Measurements from ENCODE around the gene TYW1B.
"Not testable (repeated sequence)": the region's sequence is repeated elsewhere in the genome, so short reads cannot be mapped to it uniquely, and the experiment has no call there.

TYW1B gene

DNA sequence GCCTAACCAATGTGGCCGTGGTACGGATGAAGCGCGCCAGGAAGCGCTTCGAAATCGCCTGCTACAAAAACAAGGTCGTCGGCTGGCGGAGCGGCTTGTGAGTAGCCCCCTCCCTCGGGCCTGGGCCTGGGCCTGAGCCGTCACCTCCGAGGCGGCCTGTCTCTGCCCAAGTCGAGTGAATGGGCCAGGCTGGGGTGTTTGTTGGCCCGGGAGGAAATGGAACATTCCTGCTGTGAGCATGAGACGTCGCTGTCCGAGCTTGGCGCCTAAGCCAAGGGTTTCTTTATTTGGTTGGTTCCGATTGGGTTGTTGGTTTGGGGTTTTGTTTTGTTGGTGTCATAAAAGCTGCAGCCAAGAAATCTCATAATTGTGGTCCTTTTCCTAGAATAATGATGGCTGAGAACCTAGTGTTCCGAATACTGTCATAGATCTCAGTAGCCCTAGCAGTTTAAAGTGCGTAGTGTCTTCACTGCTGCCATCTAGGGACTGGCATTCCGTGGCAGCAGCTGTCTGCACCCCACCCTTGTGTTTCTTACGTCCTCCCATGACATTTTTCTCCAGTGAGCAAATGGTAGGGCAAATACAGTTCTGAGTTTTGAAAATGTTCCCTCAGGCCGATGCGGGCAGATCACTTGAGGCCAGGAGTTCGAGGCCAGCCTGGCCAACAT is 1.8 kb upstream of the TYW1B start:
- Histone ChIP-seq H4K20me1 (peaks cover 0 to 37% (median 25%) of the 10 kb centered on the region in 11 experiments; a peak in 19 of 22 replicates), H3K4me1 (peaks cover 16 to 26% (median 21%) of the 10 kb centered on the region in 10 experiments), H3K4me3 (peak overlapping the region; percentile 78 to 91 (median 82)), H3K9ac (peak overlapping the region; percentile 84 to 92 (median 88)), H3K36me3 (peaks cover 31 to 40% (median 38%) of the 10 kb centered on the region in 11 experiments), H3K27ac (peak overlapping the region; percentile 78 to 89 (median 86)), H3K4me2 (peak overlapping the region; percentile 66 to 91 (median 84))
- not testable (repeated sequence) for H3K27me3 ChIP-seq; H3K9me3 ChIP-seq (replicated peaks in 1 of 11)

DNA sequence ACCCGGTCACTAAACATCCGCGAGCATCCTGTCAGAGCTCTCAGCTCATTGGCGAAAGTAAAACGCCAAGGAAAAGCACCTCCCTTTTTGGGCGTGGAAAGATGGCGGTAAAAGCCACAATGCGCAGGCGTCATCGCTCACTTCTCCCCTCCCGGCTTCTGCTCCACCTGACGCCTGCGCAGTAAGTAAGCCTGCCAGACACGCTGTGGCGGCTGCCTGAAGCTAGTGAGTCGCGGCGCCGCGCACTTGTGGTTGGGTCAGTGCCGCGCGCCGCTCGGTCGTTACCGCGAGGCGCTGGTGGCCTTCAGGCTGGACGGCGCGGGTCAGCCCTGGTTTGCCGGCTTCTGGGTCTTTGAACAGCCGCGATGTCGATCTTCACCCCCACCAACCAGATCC is 1.3 kb upstream of the TYW1B start:
- H3K9me3 ChIP-seq (replicated peaks in 1 of 11); H3K27me3 ChIP-seq: not testable (repeated sequence)
- Histone ChIP-seq H3K27ac (peak overlapping the region; percentile 78 to 89 (median 86)), H4K20me1 (peaks cover 0 to 41% (median 25%) of the 10 kb centered on the region in 11 experiments; a peak in 19 of 22 replicates), H3K4me3 (peak overlapping the region; percentile 78 to 91 (median 82)), H3K4me2 (peak overlapping the region; percentile 74 to 91 (median 84); a peak in 21 of 22 replicates), H3K9ac (peak overlapping the region; percentile 84 to 92 (median 88)), H3K4me1 (peaks cover 16 to 26% (median 21%) of the 10 kb centered on the region in 10 experiments), H3K36me3 (peaks cover 26 to 35% (median 33%) of the 10 kb centered on the region in 11 experiments)

DNA sequence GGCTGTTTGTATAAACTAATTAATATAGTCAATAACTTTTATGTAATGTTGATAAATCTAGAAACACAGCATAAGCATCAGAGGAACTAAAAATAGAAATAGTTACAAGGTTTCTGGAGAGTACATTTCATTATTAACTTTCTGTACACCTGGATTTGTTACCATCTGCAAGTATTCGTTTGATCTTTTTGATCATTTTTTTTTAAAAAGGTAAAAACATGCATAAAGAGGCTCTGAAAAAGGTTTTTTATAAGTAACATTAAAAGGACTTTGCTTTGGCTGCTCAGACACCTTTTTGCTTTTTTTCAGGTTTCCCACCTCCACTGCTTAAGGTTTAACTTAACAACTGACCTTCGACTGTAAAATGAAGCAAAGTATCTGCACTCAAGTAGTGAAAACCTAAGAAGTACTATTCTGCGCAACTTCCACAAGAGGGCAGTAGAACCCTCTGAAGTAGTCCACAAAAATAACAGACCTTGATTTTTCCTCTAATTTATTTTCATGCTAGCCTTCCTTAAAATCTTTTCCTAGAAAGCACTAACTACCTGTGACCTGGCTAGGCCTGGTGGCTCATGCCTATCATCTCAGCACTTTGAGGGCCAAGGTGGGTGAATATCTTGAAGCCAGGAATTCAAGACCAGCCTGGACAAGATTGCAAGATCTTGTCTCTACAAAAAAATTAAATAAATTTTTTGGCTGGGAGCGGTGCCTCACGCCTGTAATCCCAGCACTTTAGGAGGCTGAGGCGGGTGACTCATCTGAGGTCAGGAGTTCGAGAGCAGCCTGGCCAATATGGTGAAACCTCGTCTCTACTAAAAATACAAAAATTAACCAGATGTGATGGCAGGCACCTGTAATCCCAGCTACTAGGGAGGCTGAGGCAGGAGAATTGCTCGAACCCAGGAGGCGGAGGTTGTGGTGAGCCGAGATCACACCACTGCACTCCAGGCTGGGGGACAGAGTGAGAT is 4.0 kb downstream of the TYW1B start:
- H3K27me3 ChIP-seq; H3K36me3 ChIP-seq; H3K9ac ChIP-seq; H3K4me2 ChIP-seq; H3K27ac ChIP-seq; H3K9me3 ChIP-seq (replicated peaks in 1 of 11); H3K4me1 ChIP-seq; H3K4me3 ChIP-seq: not testable (repeated sequence)
- H4K20me1 ChIP-seq: peaks cover 0 to 16% (median 0%) of the 10 kb centered on the region in 11 experiments; a peak in 2 of 22 replicates

DNA sequence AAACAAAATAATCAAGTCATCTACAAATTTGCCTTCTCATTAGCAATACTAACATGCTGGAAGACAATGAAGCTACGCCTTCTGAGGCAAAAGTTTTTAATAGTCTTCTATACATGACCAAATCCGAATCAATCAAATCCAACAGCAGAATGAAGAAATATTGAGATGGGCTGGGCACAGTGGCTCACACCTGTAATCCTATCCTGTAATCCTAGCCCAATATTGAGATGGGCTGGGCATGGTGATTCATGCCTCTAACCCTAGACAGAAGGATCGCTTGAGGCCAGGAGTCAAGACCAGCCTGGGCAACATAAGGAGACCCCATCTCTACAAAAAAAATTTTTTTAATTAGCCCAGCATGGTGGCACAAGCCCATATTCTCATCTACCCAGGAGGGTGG is 5.5 kb downstream of the TYW1B start:
- Histone ChIP-seq H4K20me1 (peaks cover 0 to 14% (median 0%) of the 10 kb centered on the region in 11 experiments; a peak in 2 of 22 replicates), H3K9me3 (replicated peaks in 1 of 11) (peaks cover 0 to 24% (median 19%) of the 10 kb centered on the region in 11 experiments; a peak in 17 of 22 replicates), H3K36me3 (peaks cover 6 to 22% (median 18%) of the 10 kb centered on the region in 11 experiments; a peak in 19 of 22 replicates)
- not testable (repeated sequence) for H3K4me3 ChIP-seq, H3K27ac ChIP-seq, H3K27me3 ChIP-seq, H3K4me2 ChIP-seq, H3K9ac ChIP-seq, H3K4me1 ChIP-seq

DNA sequence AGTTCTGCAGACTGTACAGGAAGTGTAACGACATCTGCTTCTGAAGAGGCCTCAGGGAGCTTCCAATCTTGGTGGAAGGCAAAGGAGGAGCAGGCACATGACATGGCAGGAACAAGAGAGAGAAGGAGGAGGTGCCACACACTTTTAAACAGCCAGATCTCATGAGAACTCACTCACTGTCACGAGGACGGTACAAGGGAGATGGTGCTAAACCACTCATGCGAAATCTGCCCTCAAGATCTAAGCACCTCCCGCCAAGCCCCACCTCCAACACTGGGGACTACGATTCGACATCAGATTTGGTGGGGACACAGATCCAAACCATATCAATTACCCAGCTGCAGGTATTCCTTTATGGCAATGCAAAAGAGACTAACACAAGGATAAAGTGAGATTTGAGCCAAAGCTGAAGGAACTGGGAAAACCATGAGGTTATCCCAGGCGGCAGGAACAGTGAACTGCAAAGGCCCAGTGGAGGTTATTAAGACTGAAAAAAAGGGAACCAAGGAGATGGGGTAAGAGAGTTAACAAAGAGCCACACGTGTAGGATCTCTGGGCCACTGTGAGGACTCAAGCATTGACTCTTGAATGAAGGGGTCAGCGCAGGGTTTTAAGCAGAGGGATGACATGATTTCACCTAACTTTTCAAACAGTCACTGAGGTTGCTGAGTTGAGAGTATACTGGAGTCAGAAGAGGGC is 9.2 kb downstream of the TYW1B start:
- Histone ChIP-seq H3K36me3 (peaks cover 16 to 57% (median 33%) of the 10 kb centered on the region in 11 experiments; a peak in 19 of 22 replicates), H3K9me3 (replicated peaks in 1 of 11) (peaks cover 0 to 25% (median 21%) of the 10 kb centered on the region in 11 experiments; a peak in 17 of 22 replicates), H4K20me1 (peaks cover 0 to 11% (median 0%) of the 10 kb centered on the region in 11 experiments; a peak in 2 of 22 replicates)
- not testable (repeated sequence) for H3K9ac ChIP-seq, H3K4me3 ChIP-seq, H3K27ac ChIP-seq, H3K27me3 ChIP-seq, H3K4me1 ChIP-seq, H3K4me2 ChIP-seq

DNA sequence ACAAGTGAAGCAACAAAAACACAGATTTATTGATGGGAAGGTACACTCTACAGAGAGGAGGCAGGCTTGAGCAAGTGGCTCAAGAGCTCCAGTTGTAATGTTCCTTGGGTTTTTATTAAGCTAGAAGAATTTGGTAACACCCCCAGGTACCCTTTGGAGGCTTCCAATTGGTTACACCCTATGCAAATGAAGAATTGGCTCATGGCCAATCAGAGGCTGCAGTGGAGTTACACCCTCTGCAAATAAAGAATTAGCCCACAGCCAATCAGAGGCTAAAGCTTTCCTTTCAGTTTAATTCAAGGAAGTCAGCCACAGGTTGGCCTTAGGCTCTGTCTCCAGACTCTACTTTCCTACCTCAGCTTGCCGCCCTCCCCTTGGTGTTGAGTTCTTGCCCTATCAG is 10.3 kb downstream of the TYW1B start:
- H4K20me1 ChIP-seq, H3K27ac ChIP-seq, H3K27me3 ChIP-seq, H3K4me2 ChIP-seq, H3K9ac ChIP-seq, H3K4me1 ChIP-seq, H3K4me3 ChIP-seq: not testable (repeated sequence)
- Histone ChIP-seq H3K36me3 (peaks cover 16 to 68% (median 42%) of the 10 kb centered on the region in 11 experiments; a peak in 20 of 22 replicates), H3K9me3 (replicated peaks in 1 of 11) (peaks cover 0 to 25% (median 21%) of the 10 kb centered on the region in 11 experiments; a peak in 17 of 22 replicates)

DNA sequence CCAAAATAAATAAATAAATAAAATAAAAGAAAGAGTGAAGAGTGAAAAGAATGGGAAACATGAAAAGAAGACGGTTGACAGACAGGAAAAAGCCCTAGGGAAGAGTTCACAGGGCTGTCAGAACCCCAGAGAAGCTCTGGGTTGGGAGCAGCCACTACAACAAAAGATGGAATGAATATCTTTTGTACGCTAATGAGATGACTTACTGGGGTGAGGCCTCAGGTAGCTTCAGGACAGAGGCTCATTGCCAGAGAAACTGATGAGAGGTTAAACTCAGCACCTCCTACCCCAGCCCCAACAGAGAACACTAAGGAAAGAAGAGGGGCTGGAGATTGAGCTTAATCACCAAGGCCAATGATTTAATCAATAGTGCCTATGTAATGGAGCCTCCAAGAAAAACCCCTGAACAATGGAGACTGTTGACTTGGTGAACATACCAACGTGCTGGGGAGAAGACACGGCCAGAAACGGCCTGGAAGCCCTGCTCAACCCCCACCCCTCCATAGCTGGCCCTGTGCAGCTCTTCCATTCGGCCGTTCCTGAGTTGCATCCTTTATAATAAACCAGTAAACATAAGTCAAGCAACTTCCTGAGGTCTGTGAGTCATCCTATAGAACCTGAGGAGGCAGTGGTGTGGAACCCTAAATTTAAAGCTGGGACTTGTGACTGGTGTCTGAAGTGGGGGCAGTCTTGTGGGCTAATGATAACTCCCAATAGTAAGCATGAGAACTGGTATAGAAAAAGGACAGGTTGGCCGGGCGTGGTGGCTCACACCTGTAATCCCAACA is 11.4 kb downstream of the TYW1B start:
- Histone ChIP-seq H3K4me2 (peak overlapping the region in 1 of 11 experiments; percentile 37; a peak in 1 of 22 replicates), H3K9me3 (replicated peaks in 1 of 11) (peaks cover 0 to 25% (median 21%) of the 10 kb centered on the region in 11 experiments; a peak in 17 of 22 replicates), H3K36me3 (peaks cover 16 to 72% (median 45%) of the 10 kb centered on the region in 11 experiments; a peak in 20 of 22 replicates)
- not testable (repeated sequence) for H3K27ac ChIP-seq, H3K9ac ChIP-seq, H3K4me3 ChIP-seq, H4K20me1 ChIP-seq, H3K27me3 ChIP-seq, H3K4me1 ChIP-seq

DNA sequence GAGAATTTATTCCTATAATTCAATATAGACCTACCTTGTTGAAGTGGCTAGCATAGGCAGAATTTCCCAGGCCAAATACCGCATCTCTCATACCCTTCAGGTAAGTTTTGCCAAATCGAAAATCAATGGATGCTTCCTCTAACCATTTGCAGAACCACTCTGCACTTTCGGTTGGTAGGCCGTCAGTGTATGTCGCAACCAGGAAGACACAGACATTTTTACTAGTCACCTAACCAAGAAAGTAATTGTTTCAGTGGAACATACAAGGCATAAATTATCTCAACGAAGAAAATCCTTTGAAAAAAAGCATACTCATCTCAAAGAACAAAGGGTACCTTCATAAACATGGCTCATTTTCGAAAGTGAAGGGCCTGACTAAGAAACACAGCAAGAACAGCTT is 17.6 kb downstream of the TYW1B start:
- H3K4me2 ChIP-seq; H3K27ac ChIP-seq; H4K20me1 ChIP-seq; H3K9me3 ChIP-seq (replicated peaks in 1 of 11); H3K4me3 ChIP-seq; H3K9ac ChIP-seq; H3K27me3 ChIP-seq: not testable (repeated sequence)
- Histone ChIP-seq H3K4me1 (peaks cover 0 to 14% (median 4%) of the 10 kb centered on the region in 10 experiments; a peak in 8 of 20 replicates), H3K36me3 (peaks cover 21 to 57% (median 39%) of the 10 kb centered on the region in 11 experiments)

DNA sequence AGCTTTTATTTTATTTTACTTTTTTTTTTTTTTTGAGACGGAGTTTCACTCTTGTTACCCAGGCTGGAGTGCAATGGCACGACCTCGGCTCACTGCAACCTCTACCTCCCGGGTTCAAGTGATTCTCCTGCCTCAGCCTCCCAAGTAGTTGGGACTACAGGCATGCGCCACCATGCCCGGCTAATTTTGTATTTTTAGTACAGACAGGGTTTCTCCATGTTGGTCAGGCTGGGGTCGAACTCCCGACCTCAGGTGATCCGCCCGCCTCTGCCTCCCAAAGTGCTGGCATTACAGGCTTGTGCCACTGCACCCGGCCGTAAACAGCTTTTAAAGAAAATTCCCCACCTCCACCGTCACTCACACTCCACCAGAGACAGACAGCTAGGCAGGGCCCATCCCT is 19.5 kb downstream of the TYW1B start:
- H4K20me1 ChIP-seq; H3K4me2 ChIP-seq; H3K9me3 ChIP-seq (replicated peaks in 1 of 11); H3K9ac ChIP-seq; H3K27me3 ChIP-seq; H3K4me3 ChIP-seq; H3K27ac ChIP-seq: not testable (repeated sequence)
- Histone ChIP-seq H3K36me3 (peaks cover 18 to 64% (median 43%) of the 10 kb centered on the region in 11 experiments), H3K4me1 (peaks cover 0 to 17% (median 5%) of the 10 kb centered on the region in 10 experiments; a peak in 8 of 20 replicates)

DNA sequence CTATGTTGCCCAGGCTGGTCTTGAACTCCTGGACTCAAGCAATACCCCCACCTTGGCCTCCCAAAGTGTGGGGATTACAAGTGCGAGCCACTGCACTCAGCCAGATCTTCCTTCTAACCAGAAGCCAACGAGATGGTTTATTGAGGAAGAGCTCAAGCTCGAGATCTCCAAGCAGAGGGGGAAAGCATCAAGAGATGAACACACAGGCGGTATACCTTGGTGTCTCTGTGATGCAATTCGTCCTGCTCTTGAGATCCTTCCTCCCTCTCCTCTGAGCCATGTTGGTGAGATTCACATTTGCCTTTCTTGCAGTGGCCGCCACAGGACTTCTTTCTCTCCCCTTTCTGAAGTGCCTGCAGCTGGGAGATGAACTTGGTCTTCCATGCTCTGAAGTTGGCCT is 21.1 kb downstream of the TYW1B start:
- H3K36me3 ChIP-seq: peaks cover 17 to 66% (median 40%) of the 10 kb centered on the region in 11 experiments
- not testable (repeated sequence) for H3K27ac ChIP-seq; H3K9ac ChIP-seq; H3K27me3 ChIP-seq; H3K9me3 ChIP-seq (replicated peaks in 1 of 11); H4K20me1 ChIP-seq; H3K4me3 ChIP-seq; H3K4me2 ChIP-seq
- H3K4me1 ChIP-seq: peaks cover 0 to 17% (median 5%) of the 10 kb centered on the region in 10 experiments; a peak in 8 of 20 replicates

All from BLaER1 treated with 17β-estradiol and CSF1 and Interleukin-3, amounts not matched to agents 10 nM and 100 nM (cell line).